CD4-positive, alpha-beta T cell (primary cell): ENCODE results near the gene HLA-DPA1. TPM values are rescaled to one million over a fixed set of nuclear protein-coding genes. Genes with fewer than 3 reads are reported as not detected.

ENCODE experiments used
- ATAC-seq: fragments of 200-7000 bp; cut with Tn5 transposase; one replicate; pipeline ENCODE4 v1.10.0; 2022; ENCODE audit warnings: mild to moderate bottlenecking; ENCODE audit not compliant: poor library complexity
- CTCF ChIA-PET: fragments of 350-600 bp; sonication (Branson Sonifier 250); formaldehyde crosslinking; loops from one replicate; lab custom pipeline; 2021; ENCODE audit warnings: antibody characterized with exemption, inconsistent platforms; lab: Charles Lee
- POLR2A ChIA-PET: fragments of 350-600 bp; sonication (Branson Sonifier 250); formaldehyde crosslinking; loops from one replicate; lab custom pipeline; 2021; ENCODE audit warnings: antibody characterized with exemption, inconsistent platforms; lab: Charles Lee
- DNase-seq, 14 experiments: peaks; one replicate each; pipeline ENCODE4 v3.0.0-alpha.2; 2013 to 2020; ENCODE audit warnings: mixed read lengths in 2 of 14
- H3K27ac ChIP-seq, 2 donors: one replicate each; pipeline versions ENCODE4 v1.5.1 to v1.7.0; 2013; ENCODE audit warnings: low read length in 2 of 2, low read depth in 1 of 2, mild to moderate bottlenecking in 1 of 2
- H3K27me3 ChIP-seq, 2 experiments: 1 replicate in 1 of 2; 2 replicates in 1 of 2; pipeline versions ENCODE4 v1.6.1 to v1.7.0; 2013; ENCODE audit warnings: low read length in 2 of 2, control low read depth in 1 of 2, mild to moderate bottlenecking in 1 of 2, moderate library complexity in 1 of 2; ENCODE audit not compliant: insufficient read depth in 2 of 2, control insufficient read depth in 1 of 2
- H3K36me3 ChIP-seq: one replicate; pipeline ENCODE4 v1.6.1; 2013; ENCODE audit warnings: low read length, control low read depth; ENCODE audit not compliant: insufficient read depth
- H3K4me1 ChIP-seq: one replicate; pipeline ENCODE4 v1.6.1; 2013; ENCODE audit warnings: low read length, control low read depth; ENCODE audit not compliant: insufficient read depth
- H3K4me3 ChIP-seq: one replicate; pipeline ENCODE4 v1.5.1; 2013; ENCODE audit warnings: mild to moderate bottlenecking, low read length, moderate library complexity
- H3K9me3 ChIP-seq, 2 experiments: 1 replicate in 1 of 2; 2 replicates in 1 of 2; pipeline versions ENCODE4 v1.6.1 to v1.7.0; 2013; ENCODE audit warnings: low read length in 2 of 2, mild to moderate bottlenecking in 2 of 2, control low read depth in 1 of 2, moderate library complexity in 1 of 2; ENCODE audit not compliant: control insufficient read depth in 1 of 2, insufficient read depth in 1 of 2
- H3K27ac Mint-ChIP-seq: one replicate; pipeline ENCODE4 v1.8.0; 2020; ENCODE audit warnings: mixed read lengths
- H3K27me3 Mint-ChIP-seq: one replicate; pipeline ENCODE4 v1.8.0; 2021; ENCODE audit warnings: mixed read lengths
- H3K36me3 Mint-ChIP-seq: one replicate; pipeline ENCODE4 v1.8.0; 2021; ENCODE audit warnings: low read depth, mixed read lengths
- H3K4me1 Mint-ChIP-seq: one replicate; pipeline ENCODE4 v1.8.0; 2021; ENCODE audit warnings: low read depth, mixed read lengths
- H3K4me3 Mint-ChIP-seq: one replicate; pipeline ENCODE4 v1.8.0; 2020; ENCODE audit warnings: mild to moderate bottlenecking, mixed read lengths
- H3K9me3 Mint-ChIP-seq: one replicate; pipeline ENCODE4 v1.8.0; 2020; ENCODE audit warnings: mixed read lengths
- CTCF ChIP-seq: fragments of 200-600 bp; IDR thresholded peaks from one replicate; pipeline ENCODE4 v1.8.0; 2022; ENCODE audit warnings: antibody characterized with exemption, mild to moderate bottlenecking
- intact Hi-C, 2 experiments: fragments of 100-400 bp; cut with DNase I in 1 of 2; cut with micrococcal nuclease in 1 of 2; formaldehyde crosslinking; loops; one replicate each; pipeline versions ENCODE4 v1.15.1 to v1.9.0; 2023 to 2025; cut with DNase I, micrococcal nuclease
- total RNA-seq, 174 experiments: library from RNA in 2 of 174; stranded (reverse) in 2 of 174; gene quantifications; one replicate each; pipeline ENCODE4 v1.2.3 and lab custom pipeline; 2021 to 2026

The HLA-DPA1 gene
- total RNA-seq, 2 experiments from 2014 or later: 19.4 to 19.9 TPM

GRCh38 chr6:33036535-33036934 lies 36.9 kb downstream of the HLA-DPA1 start:
- no peak for TF ChIP-seq CTCF
- intact Hi-C loops: no loop called here
- no peaks in the 10 kb centered on the region for H3K36me3 ChIP-seq
- no peaks in the 10 kb centered on the region for H3K4me1 ChIP-seq
- H3K4me3 ChIP-seq: no peak overlapping the region
- CTCF ChIA-PET: interaction anchor here (1.3 kb wide), 1 partner anchor 10 kb away, joined by 3 read pairs; no protein-coding TSS in a partner anchor
- Mint-ChIP-seq H3K36me3 (no peaks in the 10 kb centered on the region), H3K4me1 (no peaks in the 10 kb centered on the region), H3K27me3 (peaks cover 13% of the 10 kb centered on the region), H3K27ac (no peak overlapping the region), H3K4me3 (no peak overlapping the region), H3K9me3 (peaks cover 5% of the 10 kb centered on the region)
- no peak overlapping the region for H3K27ac ChIP-seq
- H3K9me3 ChIP-seq: peaks cover 0 to 14% of the 10 kb centered on the region in 2 experiments
- POLR2A ChIA-PET: no interaction called here
- DNase-seq (no peak), ATAC-seq (no peak)
- peaks cover 0 to 3% of the 10 kb centered on the region in 2 experiments for H3K27me3 ChIP-seq

GRCh38 chr6:33034554-33034953 lies 38.9 kb downstream of the HLA-DPA1 start:
- Histone ChIP-seq H3K27me3 (peaks cover 0 to 3% of the 10 kb centered on the region in 2 experiments), H3K27ac (no peak overlapping the region), H3K9me3 (peaks cover 0 to 14% of the 10 kb centered on the region in 2 experiments), H3K4me1 (peaks cover 4% of the 10 kb centered on the region), H3K36me3 (no peaks in the 10 kb centered on the region), H3K4me3 (no peak overlapping the region)
- no peak for ATAC-seq
- H3K27ac Mint-ChIP-seq: no peak overlapping the region
- intact Hi-C loops: no loop called here
- no peak for TF ChIP-seq CTCF
- DNase-seq: no peak
- ChIA-PET CTCF (no interaction called here), POLR2A (no interaction called here)
- no peaks in the 10 kb centered on the region for H3K36me3 Mint-ChIP-seq
- no peaks in the 10 kb centered on the region for H3K4me1 Mint-ChIP-seq
- peaks cover 13% of the 10 kb centered on the region for H3K27me3 Mint-ChIP-seq
- peaks cover 5% of the 10 kb centered on the region for H3K9me3 Mint-ChIP-seq
- H3K4me3 Mint-ChIP-seq: no peak overlapping the region

GRCh38 chr6:33030245-33030644 lies 43.2 kb downstream of the HLA-DPA1 start:
- intact Hi-C loops: no loop called here
- Histone ChIP-seq H3K36me3 (no peaks in the 10 kb centered on the region), H3K27me3 (no peaks in the 10 kb centered on the region), H3K9me3 (peaks cover 0 to 10% of the 10 kb centered on the region in 2 experiments), H3K4me1 (peaks cover 8% of the 10 kb centered on the region), H3K27ac (peak overlapping the region in 1 of 2 donors; percentile 66), H3K4me3 (no peak overlapping the region)
- POLR2A ChIA-PET: no interaction called here
- H3K9me3 Mint-ChIP-seq: no peaks in the 10 kb centered on the region
- CTCF ChIA-PET: no interaction called here
- peaks cover 5% of the 10 kb centered on the region for H3K27me3 Mint-ChIP-seq
- DNase-seq (no peak), ATAC-seq (no peak)
- no peaks in the 10 kb centered on the region for H3K36me3 Mint-ChIP-seq
- H3K4me1 Mint-ChIP-seq: no peaks in the 10 kb centered on the region
- TF ChIP-seq CTCF: no peak
- no peak overlapping the region for H3K4me3 Mint-ChIP-seq
- no peak overlapping the region for H3K27ac Mint-ChIP-seq
